Neural progenitor cell (in vitro differentiated cells): ENCODE results near the gene AK1. TPM values are rescaled to one million over a fixed set of nuclear protein-coding genes. Genes with fewer than 3 reads are reported as not detected.

Source experiments
- DNase-seq: peaks from one replicate; pipeline ENCODE4 v3.0.0-alpha.2; 2016; ENCODE audit warnings: low spot score
- H2AFZ ChIP-seq: fragments of 200-600 bp; sonication (generic); replicated peaks from 2 replicates; pipeline ENCODE4 v1.6.1; 2016; ENCODE audit warnings: antibody characterized with exemption
- H3F3A ChIP-seq: fragments of 200-600 bp; sonication (generic); 2 replicates; pipeline ENCODE4 v1.6.1; 2016; ENCODE audit warnings: antibody characterized with exemption, low read depth
- H3K27ac ChIP-seq: fragments of 200-600 bp; sonication (generic); 2 replicates; pipeline ENCODE4 v1.5.1; 2016; ENCODE audit warnings: mild to moderate bottlenecking
- H3K27me3 ChIP-seq: fragments of 200-600 bp; sonication (generic); 2 replicates; pipeline ENCODE4 v1.6.1; 2016; ENCODE audit warnings: mild to moderate bottlenecking, moderate library complexity
- H3K36me3 ChIP-seq: fragments of 200-600 bp; sonication (generic); 2 replicates; pipeline ENCODE4 v1.5.1; 2016
- H3K4me1 ChIP-seq: fragments of 200-600 bp; sonication (generic); 2 replicates; pipeline ENCODE4 v1.6.1; 2016; ENCODE audit warnings: mixed run types
- H3K4me2 ChIP-seq: fragments of 200-600 bp; sonication (generic); 2 replicates; pipeline ENCODE4 v1.6.1; 2016
- H3K4me3 ChIP-seq: fragments of 200-600 bp; sonication (generic); 2 replicates; pipeline ENCODE4 v1.5.1; 2016
- H3K79me2 ChIP-seq: fragments of 200-600 bp; sonication (generic); 2 replicates; pipeline ENCODE4 v1.6.1; 2016; ENCODE audit warnings: low read depth
- H3K9ac ChIP-seq: fragments of 200-600 bp; sonication (generic); 2 replicates; pipeline ENCODE4 v1.6.1; 2016
- H3K9me3 ChIP-seq: fragments of 200-600 bp; sonication (generic); 2 replicates; pipeline ENCODE4 v1.5.1; 2016; ENCODE audit warnings: low read depth
- H4K20me1 ChIP-seq: fragments of 200-600 bp; sonication (generic); 2 replicates; pipeline ENCODE4 v1.6.1; 2016; ENCODE audit warnings: low read depth
- H3K27ac Mint-ChIP-seq: 3 replicates; pipeline ENCODE4 v1.8.0; 2021; ENCODE audit warnings: mixed read lengths
- H3K27me3 Mint-ChIP-seq: 2 replicates; pipeline ENCODE4 v1.8.0; 2022; ENCODE audit warnings: low read depth, mild to moderate bottlenecking, inconsistent platforms, moderate library complexity, mixed read lengths; ENCODE audit not compliant: insufficient read depth
- H3K36me3 Mint-ChIP-seq: 3 replicates; pipeline ENCODE4 v1.8.0; 2021; ENCODE audit warnings: mixed read lengths
- H3K4me1 Mint-ChIP-seq: 3 replicates; pipeline ENCODE4 v1.8.0; 2021; ENCODE audit warnings: mixed read lengths
- H3K4me3 Mint-ChIP-seq: 3 replicates; pipeline ENCODE4 v1.8.0; 2021; ENCODE audit warnings: mild to moderate bottlenecking, moderate library complexity, mixed read lengths
- H3K9me3 Mint-ChIP-seq: 3 replicates; pipeline ENCODE4 v1.8.0; 2020; ENCODE audit warnings: mixed read lengths
- EZH2 ChIP-seq: fragments of 200-600 bp; sonication (generic); IDR thresholded peaks from 2 replicates; pipeline ENCODE4 v1.6.1; 2017; ENCODE audit warnings: antibody characterized with exemption, mild to moderate bottlenecking, moderate library complexity
- EZH2phosphoT487 ChIP-seq: fragments of 200-600 bp; sonication (generic); IDR thresholded peaks from 2 replicates; pipeline ENCODE4 v1.6.1; 2017; ENCODE audit warnings: antibody characterized with exemption
- total RNA-seq: library from RNA; depleted of rRNA; stranded (reverse); fragments of >200 nt; gene quantifications from 2 replicates; pipeline ENCODE4 v1.2.3, GENCODE V29; 2015; ENCODE audit warnings: low replicate concordance
- TF ChIP-seq, protein P1 (sequence below): fragments of 200-600 bp; sonication (generic); IDR thresholded peaks from 2 replicates; pipeline ENCODE4 v1.5.1; 2017; ENCODE audit warnings: antibody characterized with exemption, mild to moderate bottlenecking

The AK1 gene
- total RNA-seq, 1 donor from 2014 or later, result 25.6 TPM

DNA sequence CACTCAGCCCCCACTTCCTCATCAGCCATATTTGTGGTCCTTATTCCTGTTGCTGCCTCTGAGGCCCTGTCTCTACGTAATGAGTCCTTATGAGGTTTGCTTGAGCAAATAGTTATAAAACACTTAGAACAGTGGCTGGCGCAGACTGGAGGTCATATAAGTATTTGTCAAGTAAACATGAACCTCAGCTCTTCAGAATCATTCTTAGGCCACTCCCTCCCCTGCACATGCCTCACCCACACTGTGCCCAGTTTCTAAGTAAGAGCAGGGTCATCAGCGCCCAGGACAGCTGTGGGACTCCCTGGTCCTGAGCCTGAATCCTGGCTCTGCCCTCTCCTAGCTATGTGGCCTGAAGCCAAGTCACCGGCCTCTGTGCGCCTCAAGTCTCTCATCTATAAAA is 35.4 kb upstream of the AK1 start:
- Histone ChIP-seq H3K79me2 (no peaks in the 10 kb centered on the region), H3K36me3 (no peaks in the 10 kb centered on the region), H3K27ac (no peak overlapping the region), H3K4me3 (no peak overlapping the region), H4K20me1 (no peaks in the 10 kb centered on the region), H3F3A (peaks cover 6% of the 10 kb centered on the region), H3K27me3 (peaks cover 23% of the 10 kb centered on the region), H3K4me1 (no peaks in the 10 kb centered on the region), H3K4me2 (no peak overlapping the region), H3K9ac (no peak overlapping the region), H2AFZ (no peak overlapping the region), H3K9me3 (no peaks in the 10 kb centered on the region)
- Mint-ChIP-seq H3K27ac (peak overlapping the region; percentile 83), H3K4me1 (peaks cover 21% of the 10 kb centered on the region), H3K9me3 (no peaks in the 10 kb centered on the region), H3K27me3 (peaks cover 7% of the 10 kb centered on the region), H3K36me3 (no peaks in the 10 kb centered on the region), H3K4me3 (no peak overlapping the region)
- no peak for TF ChIP-seq EZH2phosphoT487
- TF ChIP-seq, protein P1, sequence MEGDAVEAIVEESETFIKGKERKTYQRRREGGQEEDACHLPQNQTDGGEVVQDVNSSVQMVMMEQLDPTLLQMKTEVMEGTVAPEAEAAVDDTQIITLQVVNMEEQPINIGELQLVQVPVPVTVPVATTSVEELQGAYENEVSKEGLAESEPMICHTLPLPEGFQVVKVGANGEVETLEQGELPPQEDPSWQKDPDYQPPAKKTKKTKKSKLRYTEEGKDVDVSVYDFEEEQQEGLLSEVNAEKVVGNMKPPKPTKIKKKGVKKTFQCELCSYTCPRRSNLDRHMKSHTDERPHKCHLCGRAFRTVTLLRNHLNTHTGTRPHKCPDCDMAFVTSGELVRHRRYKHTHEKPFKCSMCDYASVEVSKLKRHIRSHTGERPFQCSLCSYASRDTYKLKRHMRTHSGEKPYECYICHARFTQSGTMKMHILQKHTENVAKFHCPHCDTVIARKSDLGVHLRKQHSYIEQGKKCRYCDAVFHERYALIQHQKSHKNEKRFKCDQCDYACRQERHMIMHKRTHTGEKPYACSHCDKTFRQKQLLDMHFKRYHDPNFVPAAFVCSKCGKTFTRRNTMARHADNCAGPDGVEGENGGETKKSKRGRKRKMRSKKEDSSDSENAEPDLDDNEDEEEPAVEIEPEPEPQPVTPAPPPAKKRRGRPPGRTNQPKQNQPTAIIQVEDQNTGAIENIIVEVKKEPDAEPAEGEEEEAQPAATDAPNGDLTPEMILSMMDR, result no peak
- TF ChIP-seq EZH2, result no peak
- DNase-seq, result no peak

DNA sequence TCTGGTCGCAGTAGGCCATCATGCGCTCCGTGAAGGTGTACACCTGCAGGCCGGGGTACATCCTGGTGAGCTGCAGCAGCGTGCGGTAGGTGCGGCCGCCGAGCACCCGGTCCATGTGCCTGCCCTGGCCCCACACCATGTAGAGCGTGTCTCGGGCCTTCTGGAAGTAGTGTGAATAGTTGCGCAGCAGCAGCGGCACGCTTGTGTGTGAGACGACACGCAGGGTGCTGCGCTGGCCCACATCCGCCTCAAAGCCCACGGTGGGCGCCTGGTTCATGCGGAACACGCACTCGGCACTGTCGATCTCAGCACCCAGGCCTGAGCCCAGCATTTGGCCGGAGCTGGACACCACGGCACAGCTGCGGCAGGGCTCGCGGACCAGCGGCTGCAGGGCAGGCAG is 34.8 kb upstream of the AK1 start:
- no peaks in the 10 kb centered on the region for H3K9me3 Mint-ChIP-seq
- H3K4me2 ChIP-seq, result no peak overlapping the region
- H3K4me3 Mint-ChIP-seq, result no peak overlapping the region
- no peak overlapping the region for H3K9ac ChIP-seq
- H3K36me3 Mint-ChIP-seq, result no peaks in the 10 kb centered on the region
- peaks cover 16% of the 10 kb centered on the region for H3K4me1 Mint-ChIP-seq
- TF ChIP-seq EZH2phosphoT487 (no peak), EZH2 (no peak)
- TF ChIP-seq, protein P1, result no peak
- peaks cover 1% of the 10 kb centered on the region for H3K4me1 ChIP-seq
- H3K36me3 ChIP-seq, result no peaks in the 10 kb centered on the region
- peaks cover 6% of the 10 kb centered on the region for H3K27me3 Mint-ChIP-seq
- no peak overlapping the region for H2AFZ ChIP-seq
- no peaks in the 10 kb centered on the region for H3K79me2 ChIP-seq
- H3K9me3 ChIP-seq, result no peaks in the 10 kb centered on the region
- peaks cover under 1% of the 10 kb centered on the region for H3F3A ChIP-seq
- H3K27ac ChIP-seq, result no peak overlapping the region
- H3K27ac Mint-ChIP-seq, result no peak overlapping the region
- peaks cover 20% of the 10 kb centered on the region for H3K27me3 ChIP-seq
- no peak overlapping the region for H3K4me3 ChIP-seq
- H4K20me1 ChIP-seq, result no peaks in the 10 kb centered on the region
- no peak for DNase-seq

DNA sequence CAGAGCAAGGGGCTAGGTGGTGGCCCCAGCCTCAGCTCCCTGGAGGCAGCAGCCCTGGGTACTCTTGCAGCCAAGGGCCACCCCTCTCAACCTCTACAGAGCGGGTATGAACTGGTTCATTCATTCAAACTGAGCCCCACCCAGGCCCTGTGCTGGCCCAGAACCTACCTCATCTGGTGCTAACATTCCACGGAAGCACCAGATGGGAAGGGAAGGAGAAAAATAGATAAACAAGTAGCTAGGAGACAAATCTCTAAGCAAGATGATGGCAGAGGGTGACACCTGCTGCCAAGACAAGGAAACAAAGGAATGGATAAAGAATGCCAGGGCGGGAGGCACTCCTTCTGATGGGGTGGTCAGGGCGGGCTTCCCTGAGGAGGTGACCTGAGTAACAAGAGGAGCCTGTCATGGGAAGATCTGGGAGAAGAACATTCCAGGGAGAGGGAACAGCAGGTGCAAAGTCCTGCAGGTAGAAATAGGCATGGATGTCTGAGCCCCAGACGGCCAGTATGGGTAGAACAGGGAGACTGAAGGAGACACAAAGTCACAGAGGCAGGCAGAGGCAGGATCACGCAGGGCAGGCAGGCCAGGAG is 33.2 kb upstream of the AK1 start:
- Histone ChIP-seq H3K4me3 (no peak overlapping the region), H3K36me3 (no peaks in the 10 kb centered on the region), H3K27ac (no peak overlapping the region), H3K9ac (no peak overlapping the region), H3K27me3 (peaks cover 7% of the 10 kb centered on the region), H4K20me1 (no peaks in the 10 kb centered on the region), H3K4me2 (no peak overlapping the region), H3K4me1 (peaks cover 8% of the 10 kb centered on the region), H3K79me2 (no peaks in the 10 kb centered on the region), H3K9me3 (no peaks in the 10 kb centered on the region), H3F3A (no peaks in the 10 kb centered on the region), H2AFZ (no peak overlapping the region)
- Mint-ChIP-seq H3K27ac (peak overlapping the region; percentile 86), H3K4me3 (no peak overlapping the region), H3K36me3 (no peaks in the 10 kb centered on the region), H3K9me3 (no peaks in the 10 kb centered on the region), H3K27me3 (peaks cover 4% of the 10 kb centered on the region), H3K4me1 (peaks cover 19% of the 10 kb centered on the region)
- no peak for DNase-seq
- TF ChIP-seq, protein P1, result peak; percentile 15
- TF ChIP-seq EZH2phosphoT487, result no peak
- no peak for TF ChIP-seq EZH2
